KOPT-K1 (cell line): ENCODE results near the gene DTD2.

Experiments used
- H3K27ac ChIP-seq: fragments of 200-600 bp; sonication (generic); 2 replicates; pipeline ENCODE4 v1.5.1; 2016; ENCODE audit warnings: antibody characterized with exemption, mild to moderate bottlenecking, low read depth, low read length; ENCODE audit not compliant: poor library complexity, severe bottlenecking
- H3K36me3 ChIP-seq: fragments of 200-600 bp; sonication (generic); 2 replicates; pipeline ENCODE4 v1.5.1; 2017; ENCODE audit warnings: antibody characterized with exemption, mild to moderate bottlenecking, low read length, moderate library complexity; ENCODE audit not compliant: insufficient read depth
- H3K9me3 ChIP-seq: fragments of 200-600 bp; sonication (generic); 2 replicates; pipeline ENCODE4 v1.5.1; 2017; ENCODE audit warnings: antibody characterized with exemption, low read length, mild to moderate bottlenecking; ENCODE audit not compliant: insufficient read depth, poor library complexity, severe bottlenecking

The DTD2 gene

DNA sequence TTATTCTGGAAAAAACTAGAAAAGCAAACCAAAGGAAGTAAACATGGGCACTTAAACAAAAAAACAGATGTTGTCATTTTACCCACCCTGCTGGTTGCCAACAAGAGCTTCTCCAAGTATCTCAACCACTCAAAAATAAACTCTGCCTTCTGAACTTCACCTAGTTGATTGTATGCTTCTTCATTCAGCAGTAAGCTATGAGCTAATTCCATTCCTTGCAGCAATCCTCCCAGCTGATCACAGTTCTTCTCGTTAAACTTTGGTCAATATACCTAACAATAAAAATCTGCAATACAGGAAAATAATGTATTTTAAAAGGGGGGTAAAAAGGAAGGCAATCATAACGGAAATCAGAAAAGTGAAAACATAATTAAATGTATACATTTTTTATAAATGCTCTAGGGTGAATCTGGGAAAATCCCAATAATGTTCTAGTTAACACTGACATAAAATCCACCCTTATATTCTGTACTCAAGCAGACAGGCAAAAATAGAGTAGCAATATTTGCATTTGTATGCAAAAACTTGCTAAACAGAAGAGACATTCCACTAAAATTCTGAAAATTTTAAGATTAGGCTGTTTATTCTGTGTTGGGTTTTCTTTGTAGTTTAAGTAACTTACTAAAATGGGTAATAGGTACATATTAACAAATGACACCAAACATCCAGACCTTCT is 54.4 kb downstream of the DTD2 start:
- H3K9me3 ChIP-seq, result no peaks in the 10 kb centered on the region
- H3K36me3 ChIP-seq, result no peaks in the 10 kb centered on the region
- no peak overlapping the region for H3K27ac ChIP-seq

DNA sequence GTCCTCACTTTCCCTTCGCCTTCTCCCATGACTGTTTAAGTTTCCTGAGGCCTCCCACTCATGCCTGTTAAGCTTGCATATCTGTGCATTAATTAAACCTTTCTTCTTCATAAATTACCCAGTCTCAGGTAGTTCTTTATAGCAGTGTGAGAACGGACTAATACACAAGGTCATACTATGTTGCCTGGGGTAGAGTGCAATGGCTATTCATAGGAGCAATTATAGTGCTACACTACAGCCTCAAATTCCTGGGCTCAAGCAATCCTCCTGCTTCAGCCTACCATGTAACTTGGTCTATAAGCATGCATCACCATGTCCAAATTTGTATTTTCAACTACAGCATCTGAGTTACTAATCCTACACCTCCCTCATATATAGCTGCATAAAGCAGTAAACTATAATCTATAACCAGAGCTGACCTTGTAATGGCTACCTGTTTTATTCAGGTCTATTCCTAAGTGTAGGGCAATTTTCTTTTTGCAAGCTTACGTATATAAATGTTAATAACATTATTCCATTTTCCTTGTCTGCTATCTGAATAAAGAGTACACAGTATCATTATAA is 55.9 kb downstream of the DTD2 start:
- Histone ChIP-seq H3K9me3 (no peaks in the 10 kb centered on the region), H3K27ac (no peak overlapping the region), H3K36me3 (no peaks in the 10 kb centered on the region)

DNA sequence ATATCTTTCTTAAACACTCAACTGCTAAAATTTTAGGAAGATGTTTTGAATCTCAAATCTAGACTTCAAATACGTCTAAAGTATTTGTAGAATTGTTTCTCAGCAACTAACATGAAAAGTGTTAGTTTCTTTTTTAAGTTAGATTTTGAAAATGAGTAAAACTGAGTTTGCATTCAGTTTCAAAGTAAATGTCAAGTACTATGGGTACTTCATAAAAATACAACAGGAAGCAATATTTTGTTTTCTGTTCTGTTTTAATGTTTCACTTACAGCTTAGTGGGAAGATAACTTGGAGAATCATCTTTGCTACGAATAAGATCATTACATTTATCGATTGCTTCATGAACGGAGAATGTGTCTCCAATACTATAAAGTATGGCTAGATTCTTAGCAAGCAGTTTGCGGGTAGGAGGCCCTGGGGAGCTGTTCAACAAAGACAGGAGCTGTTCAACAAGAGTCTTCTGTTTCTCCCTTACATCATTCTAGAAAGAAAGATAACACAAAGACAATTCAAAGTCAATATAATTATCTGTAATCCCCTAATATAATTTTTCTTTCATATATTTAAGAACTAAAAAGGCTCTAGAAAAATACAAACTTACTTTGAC is 57.2 kb downstream of the DTD2 start:
- Histone ChIP-seq H3K27ac (no peak overlapping the region), H3K36me3 (no peaks in the 10 kb centered on the region), H3K9me3 (no peaks in the 10 kb centered on the region)
